GM19043 (cell line): ENCODE results near the gene VWA5A.
A peak's percentile ranks its signal among the peaks of the same experiment; 100 is the strongest.

Source experiments
- ATAC-seq: cut with Tn5 transposase; IDR thresholded peaks from one replicate; pipeline ENCODE4 v1.9.1; 2021; ENCODE audit warnings: low read depth; ENCODE audit not compliant: unreplicated experiment

Gene VWA5A

GRCh38 chr11:124114942-124115781 lies at the start of gene VWA5A:
Gene VWA5A (plus strand): TSS chr11:124115450. CDS start chr11:124117512, 2,062 bp downstream.
- ATAC-seq: peak; percentile 100

GRCh38 chr11:124068601-124069110 lies 46.6 kb upstream of the VWA5A start:
- ATAC-seq: no peak

- peak; percentile 71 for ATAC-seq
These were observed 45.5 kb upstream of the VWA5A start for GRCh38 chr11:124069429-124070401.

GRCh38 chr11:124070915-124071622 lies 44.2 kb upstream of the VWA5A start:
- ATAC-seq: peak; percentile 86

- no peak for ATAC-seq
These were observed 43.7 kb upstream of the VWA5A start for GRCh38 chr11:124071623-124071948.

- ATAC-seq: no peak
These were observed 43.1 kb upstream of the VWA5A start for GRCh38 chr11:124072147-124072546.

- ATAC-seq: no peak
These were observed 40.7 kb upstream of the VWA5A start for GRCh38 chr11:124074554-124074953.

- ATAC-seq: no peak
These were observed 39.8 kb upstream of the VWA5A start for GRCh38 chr11:124075492-124075840.

- peak; percentile 61 for ATAC-seq
These were observed 39.2 kb upstream of the VWA5A start for GRCh38 chr11:124075841-124076651.

- no peak for ATAC-seq
These were observed 38.0 kb upstream of the VWA5A start for GRCh38 chr11:124077266-124077665.

GRCh38 chr11:124078591-124078990 lies 36.7 kb upstream of the VWA5A start:
- no peak for ATAC-seq

- ATAC-seq: no peak
These were observed 35.5 kb upstream of the VWA5A start for GRCh38 chr11:124079631-124080326.

- no peak for ATAC-seq
These were observed 34.8 kb upstream of the VWA5A start for GRCh38 chr11:124080327-124081001.

- no peak for ATAC-seq
These were observed 33.8 kb upstream of the VWA5A start for GRCh38 chr11:124081483-124081882.

- ATAC-seq: no peak
These were observed 32.9 kb upstream of the VWA5A start for GRCh38 chr11:124082371-124082770.

GRCh38 chr11:124085583-124085982 lies 29.7 kb upstream of the VWA5A start:
- no peak for ATAC-seq

GRCh38 chr11:124085997-124086846 lies 29.0 kb upstream of the VWA5A start:
- no peak for ATAC-seq

- no peak for ATAC-seq
These were observed 24.3 kb upstream of the VWA5A start for GRCh38 chr11:124090996-124091395.
